ENCODE measurements around the gene NETO1. TPM values are rescaled to one million over a fixed set of nuclear protein-coding genes. Genes with fewer than 3 reads are reported as not detected.

NETO1 gene
- total RNA-seq, 1 donor = not detected

- Histone ChIP-seq H2AFZ (ENCODE audit: low read length) (no peak overlapping the region), H3K27ac (ENCODE audit: low read depth, low read length) (no peak overlapping the region), H3K9me3 (ENCODE audit: low read depth, low read length) (no peaks in the 10 kb centered on the region), H3K79me2 (ENCODE audit: insufficient read depth, low read length) (no peaks in the 10 kb centered on the region), H3K27me3 (ENCODE audit: insufficient read depth, low read length) (no peaks in the 10 kb centered on the region), H3K36me3 (ENCODE audit: insufficient read depth, low read length) (no peaks in the 10 kb centered on the region), H3K4me2 (ENCODE audit: insufficient read depth, low read length) (no peak overlapping the region), H3K4me1 (ENCODE audit: insufficient read depth, low read length) (no peaks in the 10 kb centered on the region), H4K20me1 (ENCODE audit: insufficient read depth, low read length) (no peaks in the 10 kb centered on the region), H3K4me3 (ENCODE audit: insufficient read depth, low read length) (no peak overlapping the region)
- TF ChIP-seq CTCF (IDR thresholded peaks at IDR 0.05; ENCODE audit: extremely low read depth, low read depth, low read length) = no peak
- DNase-seq (ENCODE audit: insufficient read length, low spot score, missing footprints) = no peak
These were observed 56.7 kb downstream of the NETO1 start for GRCh38 chr18:72811047-72811446.

- no peaks in the 10 kb centered on the region for H3K4me1 ChIP-seq (ENCODE audit: insufficient read depth, low read length)
- H3K9me3 ChIP-seq (ENCODE audit: low read depth, low read length) = no peaks in the 10 kb centered on the region
- H4K20me1 ChIP-seq (ENCODE audit: insufficient read depth, low read length) = no peaks in the 10 kb centered on the region
- H3K4me3 ChIP-seq (ENCODE audit: insufficient read depth, low read length) = no peak overlapping the region
- no peak overlapping the region for H3K4me2 ChIP-seq (ENCODE audit: insufficient read depth, low read length)
- DNase-seq (ENCODE audit: insufficient read length, low spot score, missing footprints) = no peak
- no peaks in the 10 kb centered on the region for H3K36me3 ChIP-seq (ENCODE audit: insufficient read depth, low read length)
- H3K27me3 ChIP-seq (ENCODE audit: insufficient read depth, low read length) = no peaks in the 10 kb centered on the region
- no peaks in the 10 kb centered on the region for H3K79me2 ChIP-seq (ENCODE audit: insufficient read depth, low read length)
- no peak overlapping the region for H3K27ac ChIP-seq (ENCODE audit: low read depth, low read length)
- no peak for TF ChIP-seq CTCF (IDR thresholded peaks at IDR 0.05; ENCODE audit: extremely low read depth, low read depth, low read length)
- H2AFZ ChIP-seq (ENCODE audit: low read length) = no peak overlapping the region
These were observed 59.1 kb downstream of the NETO1 start for GRCh38 chr18:72808680-72809079.

GRCh38 chr18:72799106-72799505, 68.7 kb downstream of the NETO1 start:
- Histone ChIP-seq H4K20me1 (ENCODE audit: insufficient read depth, low read length) (no peaks in the 10 kb centered on the region), H3K27me3 (ENCODE audit: insufficient read depth, low read length) (no peaks in the 10 kb centered on the region), H2AFZ (ENCODE audit: low read length) (no peak overlapping the region), H3K4me3 (ENCODE audit: insufficient read depth, low read length) (no peak overlapping the region), H3K9me3 (ENCODE audit: low read depth, low read length) (no peaks in the 10 kb centered on the region), H3K4me1 (ENCODE audit: insufficient read depth, low read length) (no peaks in the 10 kb centered on the region), H3K4me2 (ENCODE audit: insufficient read depth, low read length) (no peak overlapping the region), H3K27ac (ENCODE audit: low read depth, low read length) (no peak overlapping the region), H3K36me3 (ENCODE audit: insufficient read depth, low read length) (no peaks in the 10 kb centered on the region), H3K79me2 (ENCODE audit: insufficient read depth, low read length) (no peaks in the 10 kb centered on the region)
- no peak for TF ChIP-seq CTCF (IDR thresholded peaks at IDR 0.05; ENCODE audit: extremely low read depth, low read depth, low read length)
- no peak for DNase-seq (ENCODE audit: insufficient read length, low spot score, missing footprints)

GRCh38 chr18:72783530-72783929, 84.3 kb downstream of the NETO1 start:
- Histone ChIP-seq H3K27ac (ENCODE audit: low read depth, low read length) (no peak overlapping the region), H3K27me3 (ENCODE audit: insufficient read depth, low read length) (no peaks in the 10 kb centered on the region), H3K4me2 (ENCODE audit: insufficient read depth, low read length) (no peak overlapping the region), H3K79me2 (ENCODE audit: insufficient read depth, low read length) (no peaks in the 10 kb centered on the region), H3K9me3 (ENCODE audit: low read depth, low read length) (no peaks in the 10 kb centered on the region), H4K20me1 (ENCODE audit: insufficient read depth, low read length) (no peaks in the 10 kb centered on the region), H2AFZ (ENCODE audit: low read length) (no peak overlapping the region), H3K4me1 (ENCODE audit: insufficient read depth, low read length) (no peaks in the 10 kb centered on the region), H3K36me3 (ENCODE audit: insufficient read depth, low read length) (no peaks in the 10 kb centered on the region), H3K4me3 (ENCODE audit: insufficient read depth, low read length) (no peak overlapping the region)
- DNase-seq (ENCODE audit: insufficient read length, low spot score, missing footprints) = no peak
- no peak for TF ChIP-seq CTCF (IDR thresholded peaks at IDR 0.05; ENCODE audit: extremely low read depth, low read depth, low read length)

Measured in osteoblast (primary cell).